HG03432 (cell line): ENCODE data around the gene OR6Q1.
"Not testable (repeated sequence)": the region's sequence is repeated elsewhere in the genome, so short reads cannot be mapped to it uniquely, and the experiment has no call there.

ENCODE experiments used
- ATAC-seq: cut with Tn5 transposase; IDR thresholded peaks from one replicate; pipeline ENCODE4 v1.9.1; 2021; ENCODE audit warnings: mild to moderate bottlenecking, moderate library complexity; ENCODE audit not compliant: unreplicated experiment

Gene OR6Q1

GRCh38 chr11:58030653-58031052 is at the start of gene OR6Q1:
OR6Q1 (plus strand) TSS chr11:58030953; CDS start chr11:58030953, 0 bp downstream.
- ATAC-seq = no peak

GRCh38 chr11:57981536-57981935 is 49.2 kb upstream of the OR6Q1 start:
- ATAC-seq = no peak

GRCh38 chr11:57982776-57983175 is 48.0 kb upstream of the OR6Q1 start:
- no peak for ATAC-seq

- ATAC-seq = no peak
Observed at GRCh38 chr11:57983191-57983590, 47.6 kb upstream of the OR6Q1 start.

GRCh38 chr11:57999523-57999922 is 31.2 kb upstream of the OR6Q1 start:
- not testable (repeated sequence) for ATAC-seq

GRCh38 chr11:58000021-58000420 is 30.7 kb upstream of the OR6Q1 start:
- not testable (repeated sequence) for ATAC-seq

GRCh38 chr11:58000699-58001098 is 30.1 kb upstream of the OR6Q1 start:
- no peak for ATAC-seq

GRCh38 chr11:58003036-58003435 is 27.7 kb upstream of the OR6Q1 start:
- ATAC-seq = no peak

- ATAC-seq = no peak
Observed at GRCh38 chr11:58003591-58003990, 27.2 kb upstream of the OR6Q1 start.

- ATAC-seq = no peak
Observed at GRCh38 chr11:58004664-58005063, 26.1 kb upstream of the OR6Q1 start.

- ATAC-seq = no peak
Observed at GRCh38 chr11:58006940-58007339, 23.8 kb upstream of the OR6Q1 start.

- no peak for ATAC-seq
Observed at GRCh38 chr11:58011771-58012170, 19.0 kb upstream of the OR6Q1 start.

GRCh38 chr11:58023435-58023931 is 7.3 kb upstream of the OR6Q1 start, which contains the start of gene OR9Q1:
OR9Q1 (plus strand) TSS chr11:58023881; CDS start chr11:58179445, 155,564 bp downstream.
- no peak for ATAC-seq

GRCh38 chr11:58024601-58025091 is 6.1 kb upstream of the OR6Q1 start:
- no peak for ATAC-seq

GRCh38 chr11:58027341-58027740 is 3.4 kb upstream of the OR6Q1 start:
- ATAC-seq = no peak

GRCh38 chr11:58028687-58029411 is 1.9 kb upstream of the OR6Q1 start:
- ATAC-seq = no peak

GRCh38 chr11:58034471-58034870 is 3.7 kb downstream of the OR6Q1 start:
- no peak for ATAC-seq

GRCh38 chr11:58039589-58039988 is 8.8 kb downstream of the OR6Q1 start:
- no peak for ATAC-seq

- no peak for ATAC-seq
Observed at GRCh38 chr11:58043379-58043778, 12.6 kb downstream of the OR6Q1 start.

- ATAC-seq = no peak
Observed at GRCh38 chr11:58046231-58046630, 15.5 kb downstream of the OR6Q1 start.

GRCh38 chr11:58047818-58048217 is 17.1 kb downstream of the OR6Q1 start:
- ATAC-seq = no peak

- no peak for ATAC-seq
Observed at GRCh38 chr11:58055806-58056401, 25.2 kb downstream of the OR6Q1 start.
